K562 (cell line): Measurements from ENCODE around the gene CCL5. TPM values are rescaled to one million over a fixed set of nuclear protein-coding genes. Genes with fewer than 3 reads are reported as not detected.

ENCODE experiments used
- ATAC-seq: fragments of 200-7000 bp; cut with Tn5 transposase; 3 replicates; pipeline ENCODE4 v1.9.1; 2020; ENCODE audit warnings: moderate library complexity
- BruUV-seq: library from RNA; stranded (reverse); fragments of 400-500 nt; replicated peaks from 2 replicates; lab custom pipeline; 2021; lab: Mats Ljungman, UMichigan
- CTCF ChIA-PET: fragments of 300-600 bp; formaldehyde crosslinking; extraction: SDS; loops from one replicate; lab custom pipeline; 2021; ENCODE audit warnings: low intra/inter-chr PET ratio; lab: Yijun Ruan, JAX
- POLR2A ChIA-PET: fragments of 300-600, 350-650 bp; sonication (Branson Sonifier 250); formaldehyde crosslinking; extraction: SDS; loops from one replicate; lab custom pipeline; 2021; ENCODE audit warnings: antibody characterized with exemption, inconsistent platforms; lab: Yijun Ruan, JAX
- DNase-seq, 4 experiments: peaks; one replicate each; pipeline versions ENCODE4 v3.0.0 to v3.0.0-alpha.2; 2011 to 2018; ENCODE audit warnings: low spot score in 3 of 4, mixed read lengths in 3 of 4; ENCODE audit errors: extremely low read depth in 1 of 4
- FAIRE-seq: peaks from 2 replicates; lab custom pipeline; 2011; peaks lifted over from hg19 to GRCh38; lab: Jason Lieb, UNC
- H2AFZ ChIP-seq: 2 replicates; pipeline ENCODE4 v1.6.0; 2011; ENCODE audit warnings: low read depth, low read length, control low read depth, inconsistent platforms
- H3K27ac ChIP-seq: fragments of 200-600 bp; 3 replicates; pipeline ENCODE4 v1.8.0; 2011; ENCODE audit warnings: low read depth, mild to moderate bottlenecking, control low read depth, inconsistent platforms, low read length, moderate library complexity, mixed read lengths; ENCODE audit errors: extremely low read depth
- H3K27me3 ChIP-seq, 2 experiments: fragments of 300-600 bp in 1 of 2; 2 replicates in 1 of 2; 3 replicates in 1 of 2; pipeline versions ENCODE4 v1.6.0 to v1.8.0; 2011; ENCODE audit warnings: inconsistent platforms in 2 of 2, low read length in 2 of 2, mild to moderate bottlenecking in 1 of 2, mixed read lengths in 1 of 2, moderate library complexity in 1 of 2; ENCODE audit not compliant: control insufficient read depth in 2 of 2, insufficient read depth in 2 of 2
- H3K36me3 ChIP-seq: fragments of 300-600 bp; 3 replicates; pipeline ENCODE4 v1.8.0; 2011; ENCODE audit warnings: mild to moderate bottlenecking, low read length, inconsistent platforms; ENCODE audit not compliant: control insufficient read depth, insufficient read depth
- H3K4me1 ChIP-seq, 2 experiments: fragments of 200-600 bp in 1 of 2; replicated peaks in 1 of 2; 2 replicates in 1 of 2; 3 replicates in 1 of 2; pipeline versions ENCODE4 v1.5.1 to v1.8.0; 2011; ENCODE audit warnings: inconsistent platforms in 2 of 2, low read length in 2 of 2, mild to moderate bottlenecking in 1 of 2, mixed read lengths in 1 of 2, moderate library complexity in 1 of 2; ENCODE audit not compliant: control insufficient read depth in 2 of 2, insufficient read depth in 2 of 2
- H3K4me2 ChIP-seq: 2 replicates; pipeline ENCODE4 v1.6.1; 2011; ENCODE audit warnings: low read length, control low read depth, inconsistent platforms, mixed read lengths; ENCODE audit not compliant: insufficient read depth
- H3K4me3 ChIP-seq: fragments of 200-600 bp; sonication (generic), shearing (Covaris generic); 2 replicates; pipeline ENCODE4 v1.5.1; 2016; ENCODE audit warnings: control low read depth, inconsistent platforms
- H3K79me2 ChIP-seq: fragments of 200-600 bp; 3 replicates; pipeline ENCODE4 v1.8.0; 2011; ENCODE audit warnings: low read length, inconsistent platforms; ENCODE audit not compliant: control insufficient read depth, insufficient read depth
- H3K9ac ChIP-seq, 2 experiments: 2 replicates each; pipeline versions ENCODE4 v1.6.0 to v1.6.1; 2011; ENCODE audit warnings: low read depth in 2 of 2, low read length in 2 of 2, control low read depth in 1 of 2, inconsistent platforms in 1 of 2, mild to moderate bottlenecking in 1 of 2, mixed read lengths in 1 of 2; ENCODE audit not compliant: insufficient read depth in 1 of 2
- H3K9me1 ChIP-seq: one replicate; pipeline ENCODE4 v1.6.0; 2011; ENCODE audit warnings: inconsistent platforms, mild to moderate bottlenecking, low read length, moderate library complexity; ENCODE audit not compliant: control insufficient read depth, insufficient read depth
- H3K9me3 ChIP-seq: replicated peaks from 2 replicates; pipeline ENCODE4 v1.5.1; 2011; ENCODE audit warnings: low read depth, low read length, inconsistent platforms; ENCODE audit not compliant: control insufficient read depth, insufficient read depth
- H4K20me1 ChIP-seq: replicated peaks from 2 replicates; pipeline ENCODE4 v1.6.1; 2011; ENCODE audit warnings: low read length, inconsistent platforms, mixed read lengths; ENCODE audit not compliant: control insufficient read depth, insufficient read depth
- ARID3A ChIP-seq: IDR thresholded peaks from 2 replicates; pipeline ENCODE4 v1.6.1; 2012; ENCODE audit warnings: low read depth, low read length, improper control_type of control experiment, borderline replicate concordance
- BCOR ChIP-seq: fragments of 450-650 bp; IDR thresholded peaks from 2 replicates; pipeline ENCODE4 v1.6.1; 2016
- CBFA2T3 ChIP-seq: fragments of 450-650 bp; IDR thresholded peaks from 2 replicates; pipeline ENCODE4 v1.6.1; 2017
- GTF2A2 ChIP-seq: IDR thresholded peaks from 2 replicates; pipeline ENCODE4 v1.6.1; 2016; ENCODE audit warnings: mild to moderate bottlenecking, missing genetic modification characterization, missing compliant biosample characterization
- HDAC1 ChIP-seq, 2 experiments: fragments of 450-650 bp; IDR thresholded peaks; 2 replicates each; pipeline ENCODE4 v1.6.1; 2016 to 2017; ENCODE audit warnings: inconsistent platforms in 1 of 2, mild to moderate bottlenecking in 1 of 2, moderate library complexity in 1 of 2
- KHSRP ChIP-seq: fragments of 450-650 bp; IDR thresholded peaks from 2 replicates; pipeline ENCODE4 v1.6.1; 2017
- NCOA4 ChIP-seq: fragments of 450-650 bp; IDR thresholded peaks from 2 replicates; pipeline ENCODE4 v1.6.1; 2018; ENCODE audit warnings: mild to moderate bottlenecking; ENCODE audit not compliant: partially characterized antibody
- NONO ChIP-seq, 2 experiments: fragments of 200-400 bp in 1 of 2; fragments of 450-650 bp in 1 of 2; formaldehyde crosslinking in 1 of 2; IDR thresholded peaks; 2 replicates each; pipeline ENCODE4 v1.6.1; 2017; ENCODE audit warnings: low read depth in 2 of 2, mild to moderate bottlenecking in 2 of 2, moderate library complexity in 2 of 2, low read length in 1 of 2
- RFX1 ChIP-seq: fragments of 450-650 bp; IDR thresholded peaks from 2 replicates; pipeline ENCODE4 v1.6.1; 2016; ENCODE audit warnings: mild to moderate bottlenecking, moderate library complexity
- SAFB2 ChIP-seq: fragments of 200-400 bp; formaldehyde crosslinking; IDR thresholded peaks from 2 replicates; pipeline ENCODE4 v1.6.1; 2018; ENCODE audit warnings: borderline replicate concordance, low read length, low read depth, moderate library complexity; ENCODE audit not compliant: severe bottlenecking
- SUPT5H ChIP-seq: fragments of 450-650 bp; IDR thresholded peaks from 2 replicates; pipeline ENCODE4 v1.6.1; 2016
- THRA ChIP-seq: fragments of 450-650 bp; IDR thresholded peaks from 2 replicates; pipeline ENCODE4 v1.6.1; 2017; ENCODE audit warnings: mild to moderate bottlenecking, moderate library complexity
- TOE1 ChIP-seq, 2 experiments: fragments of 450-650 bp in 1 of 2; sonication (generic) in 1 of 2; formaldehyde crosslinking in 1 of 2; IDR thresholded peaks; 2 replicates each; pipeline versions ENCODE4 v1.7.1 to v1.8.0; 2016 to 2022; ENCODE audit warnings: borderline replicate concordance in 2 of 2, mild to moderate bottlenecking in 2 of 2, antibody characterized with exemption in 1 of 2, inconsistent platforms in 1 of 2, low read depth in 1 of 2, missing genetic modification reagents in 1 of 2, moderate library complexity in 1 of 2
- TRIM28 ChIP-seq: fragments of 450-650 bp; IDR thresholded peaks from 2 replicates; pipeline ENCODE4 v1.6.1; 2017
- ZBTB2 ChIP-seq: fragments of 450-650 bp; IDR thresholded peaks from 2 replicates; pipeline ENCODE4 v1.6.1; 2016; ENCODE audit warnings: antibody characterized with exemption
- ZNF785 ChIP-seq: fragments of 250-450 bp; sonication (Bioruptor Pico); IDR thresholded peaks from 2 replicates; pipeline ENCODE4 v1.4.0; 2020; ENCODE audit warnings: mild to moderate bottlenecking
- WGBS: fragments of 100-300 bp; shearing (Covaris generic); methylation state at CpG from one replicate; pipeline ENCODE4 v1.1.6; 2016; ENCODE audit warnings: low coverage, mixed read lengths; ENCODE audit not compliant: insufficient coverage; ENCODE audit errors: missing lambda C conversion rate; 5-methylcytosine and 5-hydroxymethylcytosine counted together
- in situ Hi-C: fragments of 300-500 bp; cut with MboI; formaldehyde crosslinking; loops from 4 replicates; pipeline ENCODE4 v1.15.0; 2018; ENCODE audit warnings: inconsistent platforms, mixed read lengths
- intact Hi-C: fragments of 100-400 bp; cut with micrococcal nuclease; formaldehyde crosslinking; loops from 2 replicates; pipeline ENCODE4 v1.14.2; 2022
- polyA plus RNA-seq, 8 experiments: library from polyadenylated mRNA; depleted of rRNA in 4 of 8; stranded (reverse) in 5 of 8; unstranded in 3 of 8; fragments of >200 nt; fragmentation: Nextera tagmentation in 2 of 8; fragmentation: Illumina TruSeq in 1 of 8; extraction: Ambion mirVana in 2 of 8; extraction: Trizol in 1 of 8; gene quantifications; 2 replicates each; pipeline versions ENCODE4 v1.2.1 to v1.2.3, GENCODE V29; 2011 to 2014; ENCODE audit warnings: inconsistent platforms in 1 of 8, missing spikeins in 1 of 8
- total RNA-seq, 7 experiments: library from RNA; depleted of rRNA in 6 of 7; stranded (reverse); fragments of >200 nt in 6 of 7; fragmentation: Illumina TruSeq in 2 of 7; extraction: Trizol in 2 of 7; gene quantifications; 2 replicates each; pipeline versions ENCODE4 v1.2.1 to v1.2.3, GENCODE V29; 2011 to 2021; ENCODE audit warnings: low replicate concordance in 1 of 7

CCL5 gene
- total and polyA plus RNA-seq, 9 of the 15 experiments (the other 6 are each of a cell fraction or from before 2014, with no cell fraction given): 0.18 to 0.59 (median 0.45) TPM; not detected in 1

- WGBS: 85% methylated on average over 4 of the region's 4 CpGs
- in situ Hi-C loops: no loop called here
- TF ChIP-seq KHSRP: peak; percentile 35; the same call in 1 of the 2 replicates
- no peak for TF ChIP-seq ZBTB2
- no peak for TF ChIP-seq SAFB2
- no peak for TF ChIP-seq NONO (IDR thresholded peaks at IDR 0.05; ENCODE audit: low read depth in 2 of 2, low read length in 1 of 2)
- TF ChIP-seq TOE1 (IDR thresholded peaks at IDR 0.05; ENCODE audit: borderline replicate concordance): no peak
- no peak for TF ChIP-seq TOE1 (CRISPR knock-in tag; IDR thresholded peaks at IDR 0.05; ENCODE audit: borderline replicate concordance, low read depth)
- no peak for TF ChIP-seq THRA
- peak; percentile 77 for TF ChIP-seq SUPT5H
- no peak for TF ChIP-seq TRIM28
- TF ChIP-seq GTF2A2 (tag): no peak
- TF ChIP-seq NCOA4: no peak
- TF ChIP-seq RFX1: no peak
- TF ChIP-seq HDAC1 (IDR thresholded peaks at IDR 0.05): no peak
- TF ChIP-seq ZNF785 (CRISPR knock-in tag): no peak
- TF ChIP-seq ARID3A: no peak
- TF ChIP-seq CBFA2T3: no peak
- no peak for TF ChIP-seq BCOR
These were observed 32.4 kb downstream of the CCL5 start for GRCh38 chr17:35847633-35848373.

More at GRCh38 chr17:35847633-35848373, 32.4 kb downstream of the CCL5 start:
- Histone ChIP-seq H4K20me1 (no peaks in the 10 kb centered on the region), H3K4me2 (no peak overlapping the region), H2AFZ (no peak overlapping the region), H3K27ac (no peak overlapping the region), H3K9me1 (no peaks in the 10 kb centered on the region), H3K36me3 (peaks cover 64% of the 10 kb centered on the region), H3K27me3 (no peaks in the 10 kb centered on the region), H3K4me1 (no peaks in the 10 kb centered on the region), H3K4me3 (no peak overlapping the region), H3K9me3 (no peaks in the 10 kb centered on the region), H3K9ac (no peak overlapping the region), H3K79me2 (no peaks in the 10 kb centered on the region)
- DNase-seq (no peak), FAIRE-seq (no peak), ATAC-seq (peak; percentile 23)
- ChIA-PET CTCF (no interaction called here), POLR2A (interaction anchor here (0.6 to 2.8 kb wide), 11 partner anchors 10 to 302 kb away, joined by 3 to 19 read pairs (median 3); no protein-coding TSS in a partner anchor)
- BruUV-seq: no TSS peak
- intact Hi-C loops: loop anchor here (5.0 to 10.0 kb wide), 2 partner anchors 94 to 227 kb away; partner anchors contain the start of gene LYZL6
